NCI-H2171 treated with DMSO at 0.1 percent for 48 hours (cell line): Measurements from ENCODE around the gene SYT15.
"Not testable (repeated sequence)": the region's sequence is repeated elsewhere in the genome, so short reads cannot be mapped to it uniquely, and the experiment has no call there.

Experiments used
- DNase-seq: peaks from one replicate; lab custom pipeline; 2025; lab: John Stamatoyannopoulos, UW

SYT15 gene

GRCh38 chr10:46556515-46557318 lies 22.2 kb upstream of the SYT15 start, which contains the start of gene GPRIN2:
Gene GPRIN2 (minus strand): TSS chr10:46556658. CDS start chr10:46550736, 5,922 bp downstream.
- DNase-seq = peak; percentile 20

GRCh38 chr10:46557319-46558121 lies 21.4 kb upstream of the SYT15 start:
- no peak for DNase-seq

- no peak for DNase-seq
Observed at GRCh38 chr10:46558122-46558391, 20.9 kb upstream of the SYT15 start.

DNA sequence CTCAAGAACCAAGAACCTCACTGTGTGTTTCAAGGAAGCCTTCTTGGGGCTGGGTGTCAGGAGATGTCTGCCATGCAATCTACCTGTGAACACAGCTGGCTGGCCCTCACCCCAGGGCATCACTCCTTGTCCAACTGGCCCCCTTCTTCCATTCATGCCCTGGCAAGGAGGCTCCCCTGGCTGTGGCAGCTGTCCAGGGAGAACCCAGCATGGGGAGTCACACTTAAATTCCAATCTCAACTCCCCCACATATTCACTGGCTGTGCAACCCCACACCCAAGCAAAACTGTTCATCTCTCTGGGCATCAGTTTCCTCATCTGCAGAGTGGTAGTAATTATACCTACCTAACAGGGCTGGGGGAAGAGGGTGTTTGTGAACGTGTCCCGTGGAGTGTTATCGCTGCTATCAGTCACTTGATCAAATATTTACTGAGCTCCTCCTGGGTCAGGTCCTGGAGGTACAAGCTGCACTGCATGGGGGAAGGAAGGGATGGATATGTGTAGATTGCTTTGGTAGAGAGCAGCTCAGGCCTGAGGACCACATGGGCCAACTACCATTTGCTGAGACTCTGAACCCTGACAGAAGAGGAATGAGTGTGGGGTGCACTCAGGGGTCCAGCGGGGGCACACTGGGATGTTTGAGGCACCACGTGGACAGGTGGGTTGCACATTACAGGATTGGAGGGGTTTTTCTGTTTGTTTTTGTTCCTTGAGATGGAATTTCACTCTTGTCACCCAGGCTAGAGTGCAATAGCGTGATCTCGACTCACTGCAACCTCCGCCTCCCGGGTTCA lies 20.3 kb upstream of the SYT15 start:
- DNase-seq = no peak

DNA sequence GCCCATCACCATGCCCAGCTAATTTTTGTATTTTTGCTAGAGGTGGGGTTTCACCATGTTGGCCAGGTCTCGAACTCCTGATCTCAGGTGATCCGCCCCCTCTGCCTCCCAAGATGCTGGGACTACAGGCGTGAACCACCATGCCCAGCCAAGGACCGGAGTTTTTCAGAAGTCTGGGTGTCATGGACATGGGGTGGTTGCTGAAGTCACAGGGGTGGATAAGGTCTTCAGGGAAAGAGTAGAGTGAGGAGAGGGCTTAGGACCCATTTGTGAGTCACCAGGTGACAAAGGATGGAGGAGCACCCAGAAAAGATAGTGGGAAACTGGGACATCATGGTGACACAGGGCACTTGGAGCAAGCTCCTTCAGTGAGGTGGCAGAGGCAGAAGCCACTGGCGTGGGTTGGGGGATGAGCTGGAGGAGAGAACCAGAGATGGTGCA lies 19.7 kb upstream of the SYT15 start:
- no peak for DNase-seq

GRCh38 chr10:46560381-46560780 lies 18.5 kb upstream of the SYT15 start:
- no peak for DNase-seq

DNA sequence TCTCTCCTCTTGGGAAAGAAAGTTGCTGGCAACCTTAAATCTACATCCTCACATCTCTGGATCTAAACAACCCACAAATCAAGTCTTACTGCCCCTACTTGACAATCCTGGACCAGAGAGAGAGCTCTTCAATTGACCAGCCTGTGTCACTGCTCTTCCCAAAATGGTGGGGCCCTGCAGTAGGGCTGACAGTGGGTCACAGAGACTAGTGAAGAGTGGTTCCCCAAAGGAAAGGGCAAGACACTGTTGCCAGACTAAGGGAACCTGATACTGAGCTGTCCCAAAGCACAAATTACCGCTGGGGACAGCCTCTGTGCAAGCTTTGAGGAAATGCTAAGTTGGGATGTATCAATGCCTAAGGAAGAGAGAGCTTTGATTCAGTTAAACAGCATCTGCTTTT lies 18.0 kb upstream of the SYT15 start:
- no peak for DNase-seq

DNA sequence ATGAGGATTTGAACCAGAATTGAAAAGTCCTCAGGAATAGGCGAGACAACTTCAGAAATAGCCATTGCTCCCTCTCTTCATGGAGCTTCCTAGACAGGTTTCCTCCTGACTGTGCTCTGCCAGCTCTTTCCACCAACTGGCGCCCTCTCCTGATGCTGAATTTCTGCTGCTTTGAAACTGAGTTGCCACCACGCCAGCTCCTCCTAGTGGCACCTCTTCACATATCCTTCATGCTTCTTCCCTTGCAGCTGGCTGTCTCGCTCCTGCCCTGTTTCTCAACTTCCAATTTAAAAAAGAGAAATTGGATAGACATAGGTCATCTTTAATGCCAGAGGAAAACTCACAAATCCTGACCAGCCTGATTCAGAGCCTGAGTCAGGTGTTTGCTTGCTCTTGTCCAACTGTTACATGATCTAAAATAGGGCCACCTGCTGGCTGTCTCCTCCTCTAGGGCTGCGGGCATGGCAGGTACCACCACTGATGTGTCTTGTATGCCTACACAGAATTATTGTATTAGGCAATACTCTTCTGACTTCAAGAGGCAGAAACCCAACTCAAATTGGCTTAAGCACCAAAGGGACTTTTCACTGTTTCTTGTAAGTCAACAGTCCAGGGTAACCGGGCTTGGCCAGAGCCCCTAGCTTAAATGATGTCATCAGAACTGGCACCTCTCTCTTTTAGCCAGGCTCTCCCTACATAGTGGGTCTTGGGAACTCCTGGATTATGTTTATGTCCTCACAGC lies 13.2 kb upstream of the SYT15 start:
- peak; percentile 52 for DNase-seq

- DNase-seq = not testable (repeated sequence)
Observed at GRCh38 chr10:46567151-46567550, 11.8 kb upstream of the SYT15 start.

DNA sequence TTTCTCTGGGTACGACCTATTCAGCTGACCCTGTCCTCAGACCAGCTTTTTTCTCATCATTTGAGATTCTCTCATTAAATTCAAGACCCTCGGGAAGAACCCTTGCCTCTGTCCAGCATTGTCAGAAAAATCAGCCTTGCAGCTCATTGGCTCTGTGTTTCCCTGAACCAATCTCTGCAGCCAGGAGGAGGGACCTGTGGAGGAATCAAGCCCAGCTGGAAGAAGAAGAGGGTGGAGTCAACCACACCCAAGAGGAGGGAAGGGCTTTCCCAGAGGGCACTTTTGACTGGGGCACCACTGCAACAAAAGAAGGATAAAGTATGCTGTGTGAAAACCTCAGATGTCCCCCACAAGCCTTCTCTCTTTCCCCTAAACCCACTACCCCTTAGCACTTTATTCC lies 8.3 kb upstream of the SYT15 start:
- DNase-seq = not testable (repeated sequence)

DNA sequence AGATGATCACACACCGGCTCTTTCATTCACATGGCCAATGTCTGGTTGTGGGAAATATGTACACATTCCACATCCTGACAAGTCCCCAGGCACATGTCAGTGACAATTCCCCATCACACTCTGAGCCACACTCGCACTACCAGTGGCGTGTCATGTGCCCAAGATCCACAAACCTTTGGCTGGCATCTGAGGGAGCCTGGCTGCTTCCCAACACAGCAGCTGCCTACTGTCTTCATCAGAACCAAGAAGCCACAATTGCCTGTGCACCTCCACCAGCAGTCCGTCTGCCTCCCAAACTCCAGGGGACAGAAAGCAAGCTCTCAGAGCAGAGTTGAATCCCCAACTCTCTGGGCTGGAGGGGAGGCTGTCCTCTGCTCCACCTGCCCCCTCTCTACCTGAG lies 6.2 kb upstream of the SYT15 start:
- DNase-seq = not testable (repeated sequence)

- DNase-seq = not testable (repeated sequence)
Observed at GRCh38 chr10:46573314-46573713, 5.6 kb upstream of the SYT15 start.

- DNase-seq = not testable (repeated sequence)
Observed at GRCh38 chr10:46573884-46574283, 5.0 kb upstream of the SYT15 start.

GRCh38 chr10:46577624-46578473 lies 1.1 kb upstream of the SYT15 start:
- not testable (repeated sequence) for DNase-seq

- not testable (repeated sequence) for DNase-seq
Observed at GRCh38 chr10:46579378-46579777, 450 bp downstream of the SYT15 start.

- DNase-seq = not testable (repeated sequence)
Observed at GRCh38 chr10:46581997-46582396, 3.1 kb downstream of the SYT15 start.

GRCh38 chr10:46582568-46582967 lies 3.6 kb downstream of the SYT15 start:
- not testable (repeated sequence) for DNase-seq

- not testable (repeated sequence) for DNase-seq
Observed at GRCh38 chr10:46584196-46584595, 5.3 kb downstream of the SYT15 start.

DNA sequence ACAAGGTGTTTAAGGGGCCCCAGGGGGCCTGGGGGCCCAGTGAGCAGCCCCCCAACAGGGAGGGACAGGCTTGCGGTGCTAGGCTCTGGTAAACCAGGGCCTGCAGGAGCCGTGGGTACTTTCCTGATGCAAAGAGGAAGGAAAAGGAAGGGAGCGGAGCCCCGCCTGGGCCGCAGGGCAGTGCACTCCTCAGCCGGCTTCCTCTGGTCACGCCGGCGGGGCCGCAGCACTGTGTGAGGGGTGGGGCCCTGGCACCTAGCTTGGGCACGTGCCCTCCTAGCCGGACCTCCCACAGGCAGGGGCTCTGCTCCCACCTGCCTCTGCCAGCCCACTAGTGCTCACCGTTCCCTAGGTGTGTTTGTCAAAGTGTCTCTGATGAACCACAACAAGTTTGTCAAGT lies 6.3 kb downstream of the SYT15 start:
- not testable (repeated sequence) for DNase-seq

DNA sequence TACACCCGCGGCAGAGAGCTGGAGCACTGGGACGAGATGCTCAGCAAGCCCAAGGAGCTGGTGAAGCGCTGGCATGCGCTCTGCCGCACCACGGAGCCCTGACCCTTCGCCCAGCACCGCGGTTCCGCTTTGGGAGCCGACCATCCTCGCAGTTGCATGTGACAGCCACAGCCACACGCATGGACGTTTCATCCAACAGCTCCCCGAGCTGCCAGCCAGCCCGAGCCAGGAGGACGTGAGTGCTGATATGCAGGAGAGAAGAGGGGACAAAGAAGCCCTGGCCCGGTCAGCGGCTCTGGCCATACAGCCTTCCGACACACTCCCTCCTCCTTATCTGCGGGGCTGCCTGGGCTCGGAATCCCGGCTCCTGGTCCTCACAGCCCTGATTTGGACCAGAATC lies 8.6 kb downstream of the SYT15 start:
- DNase-seq = not testable (repeated sequence)

DNA sequence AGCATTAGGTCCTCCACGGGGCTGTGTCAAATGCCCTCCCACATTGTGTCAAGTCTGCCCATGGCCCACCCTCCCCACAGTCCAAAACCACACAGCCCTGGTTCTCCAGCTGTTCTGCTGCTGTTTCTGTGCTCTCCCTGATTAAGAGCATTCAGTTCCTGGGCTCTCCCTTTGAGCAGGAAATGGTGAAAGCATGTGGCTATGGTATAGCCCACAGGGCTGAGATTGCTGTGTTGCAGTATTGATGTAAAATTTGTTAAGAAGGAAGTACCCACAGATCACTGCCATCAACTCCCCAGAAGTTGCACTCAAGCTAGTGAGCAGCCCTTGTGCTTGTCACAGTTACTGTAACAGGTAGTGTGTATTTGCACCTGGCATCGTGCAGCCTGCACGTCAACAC lies 9.3 kb downstream of the SYT15 start:
- DNase-seq = not testable (repeated sequence)
